GM12892 (cell line): ENCODE measurements around the gene AXDND1.
"Not testable (repeated sequence)": the region's sequence is repeated elsewhere in the genome, so short reads cannot be mapped to it uniquely, and the experiment has no call there.

Experiments
- POLR2A ChIP-seq: IDR thresholded peaks from 2 replicates; pipeline ENCODE4 v1.6.1; 2011; ENCODE audit warnings: low read depth, low read length, control low read depth
- POLR2AphosphoS5 ChIP-seq: IDR thresholded peaks from 2 replicates; pipeline ENCODE4 v1.6.1; 2011; ENCODE audit warnings: low read depth, low read length, control low read depth
- TAF1 ChIP-seq: IDR thresholded peaks from 2 replicates; pipeline ENCODE4 v1.6.1; 2011; ENCODE audit warnings: low read depth, mild to moderate bottlenecking, control low read depth, low read length, borderline replicate concordance

GRCh38 chr1:179361631-179362030 is 4.1 kb upstream of the AXDND1 start:
- not testable (repeated sequence) for TF ChIP-seq POLR2A, POLR2AphosphoS5, TAF1
